ENCODE data around the gene NOL8.

NOL8 gene

DNA sequence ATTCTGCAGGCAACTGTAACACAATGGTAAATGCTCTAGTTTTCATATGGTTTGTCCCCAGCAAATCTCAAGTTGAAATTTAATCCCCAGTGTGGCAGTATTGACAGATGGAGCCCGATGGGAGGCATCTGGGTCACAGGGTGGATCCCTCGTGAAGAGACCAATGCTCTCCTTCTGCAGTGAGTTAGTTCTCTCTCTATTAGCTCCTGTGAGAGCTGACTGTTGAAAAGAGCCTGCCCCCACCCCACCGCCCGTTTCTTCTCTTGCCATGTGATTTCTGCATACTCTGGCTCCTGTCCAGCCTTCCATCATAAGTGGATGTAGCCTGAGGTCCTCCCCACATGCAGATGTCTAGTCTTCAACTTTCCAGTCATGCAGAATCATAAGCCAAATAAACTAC, 58.7 kb downstream of the NOL8 start:
- DNase-seq (ENCODE audit: low read depth in 2 of 2): no peak

DNA sequence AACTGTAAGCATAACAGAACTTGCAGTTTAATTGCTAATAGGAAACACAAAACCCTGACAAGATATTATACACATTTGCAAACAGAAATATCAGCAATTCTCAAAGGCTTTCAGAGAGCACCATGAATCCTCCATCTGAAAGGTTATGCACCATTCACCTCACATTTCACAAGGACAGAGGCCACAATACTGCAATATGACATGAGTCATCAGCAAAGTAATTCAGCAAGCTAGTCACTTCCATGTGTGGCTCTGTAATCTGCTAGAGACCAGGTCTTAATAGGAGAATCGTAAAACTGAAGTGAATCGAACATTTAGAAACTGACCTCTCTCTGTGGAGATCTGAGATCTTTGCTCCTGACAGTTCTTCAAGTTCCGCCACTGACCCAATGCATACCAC, 60.0 kb downstream of the NOL8 start:
- DNase-seq (ENCODE audit: low read depth in 2 of 2): no peak

DNA sequence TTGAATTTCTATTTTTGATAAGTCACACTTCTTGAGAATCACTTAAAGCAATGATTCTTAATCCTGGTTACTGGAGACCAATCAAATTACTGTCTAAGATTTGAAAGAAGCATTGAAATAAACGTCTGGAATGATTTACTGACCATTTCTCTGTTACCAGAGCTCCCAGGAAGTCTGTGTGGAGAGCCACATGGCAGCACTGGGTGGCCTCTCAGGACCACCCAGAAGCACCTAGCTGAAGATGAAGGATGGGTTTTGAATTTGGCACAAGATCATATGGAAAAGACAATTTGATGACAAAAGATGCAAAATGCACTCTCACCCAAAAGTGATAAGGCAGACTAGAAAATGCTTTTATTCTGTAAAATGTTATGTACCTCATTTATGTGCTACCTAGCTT, 62.0 kb downstream of the NOL8 start:
- DNase-seq (ENCODE audit: low read depth in 2 of 2): no peak

DNA sequence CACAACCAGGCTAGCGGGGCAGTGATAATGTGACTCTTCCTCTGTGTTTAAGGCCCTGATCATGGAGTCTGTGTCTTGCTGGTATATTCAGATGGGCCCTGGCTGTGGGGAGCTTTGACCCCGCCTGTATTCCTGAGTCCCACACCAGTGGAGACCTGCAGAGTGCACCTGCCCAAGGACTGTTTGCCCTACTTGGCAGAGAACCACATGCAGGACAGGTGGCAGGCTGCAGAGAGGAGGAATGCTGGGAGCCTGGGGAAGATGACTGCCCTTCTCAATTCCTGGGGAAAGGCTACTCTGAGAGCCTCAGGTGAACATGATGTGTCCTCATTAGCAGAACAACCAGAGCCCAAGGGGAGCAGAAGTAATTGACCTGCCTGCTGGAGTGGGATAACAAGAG, 67.8 kb downstream of the NOL8 start:
- no peak for DNase-seq (ENCODE audit: low read depth in 2 of 2)

DNA sequence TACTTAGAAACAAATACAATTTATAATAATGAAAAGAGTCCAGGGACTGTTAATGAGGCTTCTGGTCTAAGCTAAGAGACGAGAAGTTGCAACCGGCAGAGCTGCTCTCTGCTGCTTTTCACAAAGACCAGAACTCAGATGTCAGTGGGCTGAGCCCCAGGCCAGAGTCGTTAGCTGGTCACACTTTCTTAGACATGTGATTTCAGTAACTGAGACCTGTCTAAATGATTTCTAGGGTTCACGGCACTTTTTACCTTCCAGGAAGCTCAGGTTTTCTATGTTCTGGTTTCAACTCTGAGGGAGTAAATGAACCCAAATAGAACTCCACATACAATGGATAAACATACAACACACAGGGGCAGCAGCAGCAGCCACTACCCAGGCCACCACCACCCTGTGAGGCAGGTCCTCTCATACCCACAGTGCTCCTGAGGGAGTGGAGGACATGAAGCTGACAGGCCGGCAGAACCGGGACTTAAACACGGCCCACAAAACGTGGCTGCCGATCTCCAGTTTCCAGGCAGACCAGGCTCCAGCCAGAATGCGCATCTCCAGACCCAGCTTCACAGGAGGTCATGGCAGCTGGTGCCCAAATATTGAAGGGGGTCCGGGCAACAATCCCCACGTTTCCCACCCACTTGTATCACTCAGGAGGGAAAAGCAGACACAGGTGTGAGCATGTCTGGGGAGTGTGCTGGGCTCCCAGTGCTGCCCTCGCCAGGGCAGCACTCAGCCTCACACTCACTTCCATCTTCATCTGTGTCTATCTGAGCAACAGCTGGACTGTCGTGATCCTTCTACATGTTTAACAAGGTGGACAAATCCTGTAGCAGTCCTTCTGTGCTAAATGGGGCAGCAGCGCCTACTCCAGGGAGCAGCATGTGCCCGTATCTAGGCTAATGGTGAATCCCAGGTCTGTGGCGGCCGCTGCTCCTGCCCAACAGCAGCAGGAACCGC, 70.5 kb downstream of the NOL8 start:
- no peak for DNase-seq (ENCODE audit: low read depth in 2 of 2)

DNA sequence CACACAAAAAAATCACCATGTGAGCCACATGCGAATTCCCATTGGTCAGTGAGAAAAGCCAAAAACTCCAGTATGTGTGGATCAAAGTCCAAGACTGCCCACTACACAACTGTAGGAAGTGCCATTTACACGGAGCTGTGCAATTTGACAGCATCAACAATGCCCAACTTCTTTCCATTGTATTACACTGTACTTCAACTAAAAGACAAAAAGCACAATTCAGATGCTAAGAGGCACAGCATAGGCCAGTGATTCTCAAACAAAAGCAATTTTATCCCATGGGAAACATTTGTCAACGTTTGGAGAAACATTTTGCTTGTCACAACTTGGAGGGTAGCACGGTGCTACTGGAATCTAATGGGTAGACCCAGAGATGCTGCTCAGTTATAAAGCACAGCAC, 71.5 kb downstream of the NOL8 start:
- DNase-seq (ENCODE audit: low read depth in 2 of 2): no peak

DNA sequence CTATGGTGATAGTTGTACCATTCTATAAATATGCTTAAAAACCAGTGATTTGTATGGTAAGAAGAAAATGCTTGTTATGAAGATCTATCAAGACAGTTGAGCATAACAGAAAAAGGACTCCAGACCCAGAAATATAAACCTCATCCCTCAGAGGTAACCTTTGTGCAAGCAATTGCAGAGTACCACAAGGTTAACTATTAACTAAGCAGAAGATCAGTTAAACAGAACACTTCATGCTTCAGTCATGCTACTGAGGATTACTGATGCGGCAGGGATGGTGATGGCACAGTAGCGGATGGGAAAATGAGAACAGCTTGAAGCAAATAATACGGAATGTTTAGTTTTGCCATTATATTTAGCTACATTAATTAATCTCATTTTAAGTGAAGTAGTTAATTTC, 77.2 kb downstream of the NOL8 start:
- DNase-seq (ENCODE audit: low read depth in 2 of 2): no peak

Data from stimulated activated CD4-positive, alpha-beta T cell treated with anti-CD3 and anti-CD28 coated beads, Interleukin-1b, Interleukin-23, amount 100 ng/mL, for 1 hour (primary cell).